ENCODE results near the gene IL17RC.

GRCh38 chr3:9957214-9957613, 40.3 kb downstream of the IL17RC start:
- TF ChIP-seq, protein P1, sequence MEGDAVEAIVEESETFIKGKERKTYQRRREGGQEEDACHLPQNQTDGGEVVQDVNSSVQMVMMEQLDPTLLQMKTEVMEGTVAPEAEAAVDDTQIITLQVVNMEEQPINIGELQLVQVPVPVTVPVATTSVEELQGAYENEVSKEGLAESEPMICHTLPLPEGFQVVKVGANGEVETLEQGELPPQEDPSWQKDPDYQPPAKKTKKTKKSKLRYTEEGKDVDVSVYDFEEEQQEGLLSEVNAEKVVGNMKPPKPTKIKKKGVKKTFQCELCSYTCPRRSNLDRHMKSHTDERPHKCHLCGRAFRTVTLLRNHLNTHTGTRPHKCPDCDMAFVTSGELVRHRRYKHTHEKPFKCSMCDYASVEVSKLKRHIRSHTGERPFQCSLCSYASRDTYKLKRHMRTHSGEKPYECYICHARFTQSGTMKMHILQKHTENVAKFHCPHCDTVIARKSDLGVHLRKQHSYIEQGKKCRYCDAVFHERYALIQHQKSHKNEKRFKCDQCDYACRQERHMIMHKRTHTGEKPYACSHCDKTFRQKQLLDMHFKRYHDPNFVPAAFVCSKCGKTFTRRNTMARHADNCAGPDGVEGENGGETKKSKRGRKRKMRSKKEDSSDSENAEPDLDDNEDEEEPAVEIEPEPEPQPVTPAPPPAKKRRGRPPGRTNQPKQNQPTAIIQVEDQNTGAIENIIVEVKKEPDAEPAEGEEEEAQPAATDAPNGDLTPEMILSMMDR (IDR thresholded peaks at IDR 0.05; ENCODE audit: low read depth, low read length), result peak; percentile 30; the same call in 1 of the 2 replicates
- no peak for TF ChIP-seq EZH2phosphoT487 (IDR thresholded peaks at IDR 0.05; ENCODE audit: low read depth)
